ENCODE data around the gene TAF1L. TPM values are rescaled to one million over a fixed set of nuclear protein-coding genes. Genes with fewer than 3 reads are reported as not detected.

The TAF1L gene
- total RNA-seq, 1 experiment from 2014 or later, result not detected

- no TSS peak for BruUV-seq (replicated peaks)
- ATAC-seq, result no peak
- ChIA-PET POLR2A (no interaction called here), CTCF (no interaction called here)
- no peaks in the 10 kb centered on the region for H3K36me3 ChIP-seq (ENCODE audit: control insufficient read depth, insufficient read depth, low read length)
- H3K27me3 ChIP-seq (ENCODE audit: control insufficient read depth, insufficient read depth, low read length), result no peaks in the 10 kb centered on the region
- no peaks in the 10 kb centered on the region for H3K4me1 ChIP-seq (ENCODE audit: control insufficient read depth, insufficient read depth, low read length)
- DNase-seq (ENCODE audit: low read depth, low spot score), result no peak
- intact Hi-C loops (cut with micrococcal nuclease; ENCODE audit: unreplicated experiment), result no loop called here
- no peak for TF ChIP-seq POLR2AphosphoS5 (IDR thresholded peaks at IDR 0.05; ENCODE audit: low read depth, low read length)
- no peak for TF ChIP-seq TCF7L2 (IDR thresholded peaks at IDR 0.05; ENCODE audit: low read depth, low read length)
- no peak for TF ChIP-seq REST (IDR thresholded peaks at IDR 0.05; ENCODE audit: insufficient read depth in 1 of 2, low read depth in 2 of 2, low read length in 1 of 2)
- TF ChIP-seq SIN3A (IDR thresholded peaks at IDR 0.05; ENCODE audit: borderline replicate concordance, insufficient read depth, low read depth, low read length), result no peak
- no peak for TF ChIP-seq CTCF (IDR thresholded peaks at IDR 0.05)
- no peak overlapping the region for H3K27ac ChIP-seq (ENCODE audit: low read length)
- H3K4me3 ChIP-seq (ENCODE audit: low read depth in 2 of 2, low read length in 2 of 2), result no peak overlapping the region
- in situ Hi-C loops (cut with HindIII; ENCODE audit: low pct_unique_long_range_greater_than_20kb, low sequenced_read_pairs), result no loop called here
- H3K9me3 ChIP-seq (ENCODE audit: control insufficient read depth, insufficient read depth, low read depth, low read length), result no peaks in the 10 kb centered on the region
These were observed 35.9 kb upstream of the TAF1L start for GRCh38 chr9:32671333-32671732.

GRCh38 chr9:32665101-32665500 lies 29.6 kb upstream of the TAF1L start:
- no peak for DNase-seq (ENCODE audit: low read depth, low spot score)
- intact Hi-C loops (cut with micrococcal nuclease; ENCODE audit: unreplicated experiment), result no loop called here
- TF ChIP-seq CTCF (IDR thresholded peaks at IDR 0.05) (no peak), POLR2AphosphoS5 (IDR thresholded peaks at IDR 0.05; ENCODE audit: low read depth, low read length) (no peak), REST (IDR thresholded peaks at IDR 0.05; ENCODE audit: insufficient read depth in 1 of 2, low read depth in 2 of 2, low read length in 1 of 2) (no peak), SIN3A (IDR thresholded peaks at IDR 0.05; ENCODE audit: borderline replicate concordance, insufficient read depth, low read depth, low read length) (no peak), TCF7L2 (IDR thresholded peaks at IDR 0.05; ENCODE audit: low read depth, low read length) (no peak)
- H3K27me3 ChIP-seq (ENCODE audit: control insufficient read depth, insufficient read depth, low read length), result no peaks in the 10 kb centered on the region
- ATAC-seq, result no peak
- BruUV-seq (replicated peaks), result no TSS peak
- CTCF ChIA-PET, result no interaction called here
- no peaks in the 10 kb centered on the region for H3K36me3 ChIP-seq (ENCODE audit: control insufficient read depth, insufficient read depth, low read length)
- in situ Hi-C loops (cut with HindIII; ENCODE audit: low pct_unique_long_range_greater_than_20kb, low sequenced_read_pairs), result no loop called here
- no peaks in the 10 kb centered on the region for H3K9me3 ChIP-seq (ENCODE audit: control insufficient read depth, insufficient read depth, low read depth, low read length)
- no peaks in the 10 kb centered on the region for H3K4me1 ChIP-seq (ENCODE audit: control insufficient read depth, insufficient read depth, low read length)
- no peak overlapping the region for H3K4me3 ChIP-seq (ENCODE audit: low read depth in 2 of 2, low read length in 2 of 2)
- POLR2A ChIA-PET, result interaction anchor here (0.7 kb wide), 1 partner anchor 23 kb away, joined by 3 read pairs; no protein-coding TSS in a partner anchor
- no peak overlapping the region for H3K27ac ChIP-seq (ENCODE audit: low read length)

Data from Panc1 (cell line).